CD14-positive monocyte (primary cell): ENCODE results near the gene RGS19. TPM values are rescaled to one million over a fixed set of nuclear protein-coding genes. Genes with fewer than 3 reads are reported as not detected.

Source experiments
- DNase-seq, 3 donors: peaks; one replicate each; pipeline ENCODE4 v3.0.0-alpha.2; 2011 to 2022
- H2AFZ ChIP-seq: 2 replicates; pipeline ENCODE4 v1.6.0; 2012; ENCODE audit warnings: mild to moderate bottlenecking, low read depth, low read length, inconsistent platforms; ENCODE audit not compliant: insufficient read depth, poor library complexity, severe bottlenecking
- H3K27ac ChIP-seq, 2 donors: 1 replicate in 1 of 2; 2 replicates in 1 of 2; pipeline ENCODE4 v1.5.1; 2012 to 2013; ENCODE audit warnings: low read length in 2 of 2, control low read depth in 1 of 2, inconsistent platforms in 1 of 2, low read depth in 1 of 2, mild to moderate bottlenecking in 1 of 2
- H3K27me3 ChIP-seq, 2 donors: one replicate each; pipeline versions ENCODE4 v1.6.0 to v1.6.1; 2011 to 2013; ENCODE audit warnings: low read length in 2 of 2; ENCODE audit not compliant: control insufficient read depth in 2 of 2, insufficient read depth in 2 of 2
- H3K36me3 ChIP-seq, 2 donors: replicated peaks in 1 of 2; 1 replicate in 1 of 2; 2 replicates in 1 of 2; pipeline versions ENCODE4 v1.5.1 to v1.6.1; 2012 to 2013; ENCODE audit warnings: low read length in 2 of 2, control low read depth in 1 of 2, inconsistent platforms in 1 of 2, mild to moderate bottlenecking in 1 of 2; ENCODE audit not compliant: insufficient read depth in 2 of 2, control insufficient read depth in 1 of 2
- H3K4me1 ChIP-seq, 2 donors: 1 replicate in 1 of 2; 2 replicates in 1 of 2; pipeline versions ENCODE4 v1.5.1 to v1.6.1; 2012 to 2013; ENCODE audit warnings: low read length in 2 of 2, control low read depth in 1 of 2, inconsistent platforms in 1 of 2, mild to moderate bottlenecking in 1 of 2, moderate library complexity in 1 of 2; ENCODE audit not compliant: insufficient read depth in 2 of 2, control insufficient read depth in 1 of 2
- H3K4me2 ChIP-seq: replicated peaks from 2 replicates; pipeline ENCODE3; 2012; ENCODE audit warnings: low read length, moderate library complexity, mild to moderate bottlenecking; ENCODE audit not compliant: poor library complexity, severe bottlenecking; ENCODE audit errors: extremely low read depth
- H3K4me3 ChIP-seq, 3 experiments: fragments of 200-600 bp in 1 of 3; sonication (generic) in 1 of 3; replicated peaks in 1 of 3; 1 replicate in 2 of 3; 2 replicates in 1 of 3; pipeline ENCODE4 v1.5.1; 2011 to 2013; ENCODE audit warnings: low read length in 3 of 3, mild to moderate bottlenecking in 3 of 3, control low read depth in 2 of 3, low read depth in 2 of 3, inconsistent platforms in 1 of 3, moderate library complexity in 1 of 3
- H3K79me2 ChIP-seq: 2 replicates; pipeline ENCODE4 v1.6.0; 2012; ENCODE audit warnings: mild to moderate bottlenecking, control low read depth, inconsistent platforms, low read length, moderate library complexity; ENCODE audit not compliant: insufficient read depth
- H3K9ac ChIP-seq: 2 replicates; pipeline ENCODE4 v1.6.0; 2017; ENCODE audit warnings: low read length, mild to moderate bottlenecking; ENCODE audit not compliant: insufficient read depth, poor library complexity, severe bottlenecking
- H3K9me3 ChIP-seq, 2 donors: replicated peaks in 1 of 2; 1 replicate in 1 of 2; 2 replicates in 1 of 2; pipeline versions ENCODE4 v1.5.1 to v1.6.1; 2012 to 2013; ENCODE audit warnings: low read length in 2 of 2, control low read depth in 1 of 2; ENCODE audit not compliant: control insufficient read depth in 1 of 2, insufficient read depth in 1 of 2
- H4K20me1 ChIP-seq: 2 replicates; pipeline ENCODE4 v1.6.0; 2012; ENCODE audit warnings: mild to moderate bottlenecking, low read length, control low read depth, moderate library complexity; ENCODE audit not compliant: insufficient read depth
- H3K27ac Mint-ChIP-seq, 7 donors: one replicate each; pipeline ENCODE4 v1.8.0; 2020; ENCODE audit warnings: mild to moderate bottlenecking in 7 of 7, mixed read lengths in 7 of 7, moderate library complexity in 6 of 7, inconsistent platforms in 2 of 7
- H3K27me3 Mint-ChIP-seq, 3 donors: one replicate each; pipeline ENCODE4 v1.8.0; 2021 to 2022; ENCODE audit warnings: low read depth in 3 of 3, mild to moderate bottlenecking in 3 of 3, mixed read lengths in 3 of 3, moderate library complexity in 3 of 3, inconsistent platforms in 1 of 3
- H3K36me3 Mint-ChIP-seq, 2 donors: one replicate each; pipeline ENCODE4 v1.8.0; 2020; ENCODE audit warnings: mixed read lengths in 2 of 2, inconsistent platforms in 1 of 2, mild to moderate bottlenecking in 1 of 2
- H3K4me1 Mint-ChIP-seq: one replicate; pipeline ENCODE4 v1.8.0; 2020; ENCODE audit warnings: mild to moderate bottlenecking, mixed read lengths
- H3K4me3 Mint-ChIP-seq, 2 donors: one replicate each; pipeline ENCODE4 v1.8.0; 2020; ENCODE audit warnings: mild to moderate bottlenecking in 2 of 2, mixed read lengths in 2 of 2, moderate library complexity in 1 of 2
- H3K9me3 Mint-ChIP-seq, 7 donors: one replicate each; pipeline ENCODE4 v1.8.0; 2020 to 2022; ENCODE audit warnings: mixed read lengths in 7 of 7, mild to moderate bottlenecking in 6 of 7, moderate library complexity in 6 of 7, inconsistent platforms in 2 of 7
- WGBS: methylation state at CpG from one replicate; pipeline ENCODE4 v1.1.5; 2013; ENCODE audit warnings: missing lambda C conversion rate; ENCODE audit not compliant: insufficient coverage; 5-methylcytosine and 5-hydroxymethylcytosine counted together
- intact Hi-C, 2 donors: fragments of 100-400 bp; cut with micrococcal nuclease; formaldehyde crosslinking; loops; one replicate each; pipeline versions ENCODE4 v1.15.0 to v1.15.1; 2023
- polyA plus RNA-seq, 3 donors: library from polyadenylated mRNA; depleted of rRNA in 1 of 3; unstranded in 2 of 3; stranded (reverse) in 1 of 3; fragments of 300-500 nt in 2 of 3; fragments of >200 nt in 1 of 3; fragmentation: Illumina TruSeq in 2 of 3; gene quantifications; 1 replicate in 2 of 3; 2 replicates in 1 of 3; pipeline ENCODE4 v1.2.3, GENCODE V29; 2012 to 2021
- TF ChIP-seq, protein P1 (sequence below): fragments of 200-600 bp; IDR thresholded peaks from one replicate; pipeline ENCODE4 v1.8.0; 2022; ENCODE audit warnings: antibody characterized with exemption, mild to moderate bottlenecking

The RGS19 gene
- polyA plus RNA-seq, 3 donors, result 235 to 280 (median 244) TPM

DNA sequence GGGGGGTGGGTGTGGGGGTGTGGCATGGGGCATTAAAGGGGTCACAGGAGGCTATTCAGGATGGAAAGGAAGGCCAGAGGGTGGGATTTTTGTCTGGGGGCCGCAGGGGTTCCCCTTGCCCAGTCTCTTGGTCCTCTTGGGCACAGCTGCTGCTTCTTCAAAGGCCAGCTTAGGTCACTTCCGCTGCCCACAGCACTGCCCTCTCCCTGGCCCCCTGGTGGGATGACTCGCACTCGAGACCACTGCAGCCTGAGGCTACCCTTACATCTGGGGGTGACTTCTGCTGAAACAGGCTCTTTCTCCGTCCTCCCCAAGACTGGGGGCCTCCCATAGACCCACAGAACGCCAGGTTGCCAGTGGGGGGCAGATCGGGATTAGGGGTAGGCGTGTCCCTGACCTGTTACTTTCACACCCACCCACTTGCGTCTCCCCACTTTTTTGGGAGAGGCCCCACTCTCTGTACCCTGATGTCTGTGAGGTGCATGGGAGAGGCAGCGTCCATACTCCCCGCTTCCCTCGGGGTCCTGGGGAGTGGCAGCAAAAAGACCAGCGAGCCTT, 3.6 kb upstream of the RGS19 start:
- H3K9me3 Mint-ChIP-seq, result peaks cover 6 to 12% (median 10%) of the 10 kb centered on the region in 7 donors
- peak overlapping the region; percentile 97 for H3K4me2 ChIP-seq
- peak overlapping the region; percentile 72 for H2AFZ ChIP-seq
- peak; percentile 27 to 57 (median 53) for DNase-seq
- H3K36me3 Mint-ChIP-seq, result peaks cover 6 to 9% of the 10 kb centered on the region in 2 donors
- H3K27ac Mint-ChIP-seq, result peak overlapping the region in 6 of 7 donors; percentile 30 to 76 (median 66)
- peaks cover 81% of the 10 kb centered on the region for H4K20me1 ChIP-seq
- WGBS, result 4% methylated on average over 8 of the region's 13 CpGs
- peak overlapping the region; percentile 34 to 94 (median 40) for H3K4me3 ChIP-seq
- peak overlapping the region; percentile 79 to 95 for H3K4me3 Mint-ChIP-seq
- H3K79me2 ChIP-seq, result peaks cover 42% of the 10 kb centered on the region
- intact Hi-C loops, result loop anchor here (5.0 kb wide), 2 partner anchors 39 to 169 kb away; no protein-coding TSS in a partner anchor
- peaks cover 38 to 48% of the 10 kb centered on the region in 2 donors for H3K4me1 ChIP-seq
- TF ChIP-seq, protein P1, sequence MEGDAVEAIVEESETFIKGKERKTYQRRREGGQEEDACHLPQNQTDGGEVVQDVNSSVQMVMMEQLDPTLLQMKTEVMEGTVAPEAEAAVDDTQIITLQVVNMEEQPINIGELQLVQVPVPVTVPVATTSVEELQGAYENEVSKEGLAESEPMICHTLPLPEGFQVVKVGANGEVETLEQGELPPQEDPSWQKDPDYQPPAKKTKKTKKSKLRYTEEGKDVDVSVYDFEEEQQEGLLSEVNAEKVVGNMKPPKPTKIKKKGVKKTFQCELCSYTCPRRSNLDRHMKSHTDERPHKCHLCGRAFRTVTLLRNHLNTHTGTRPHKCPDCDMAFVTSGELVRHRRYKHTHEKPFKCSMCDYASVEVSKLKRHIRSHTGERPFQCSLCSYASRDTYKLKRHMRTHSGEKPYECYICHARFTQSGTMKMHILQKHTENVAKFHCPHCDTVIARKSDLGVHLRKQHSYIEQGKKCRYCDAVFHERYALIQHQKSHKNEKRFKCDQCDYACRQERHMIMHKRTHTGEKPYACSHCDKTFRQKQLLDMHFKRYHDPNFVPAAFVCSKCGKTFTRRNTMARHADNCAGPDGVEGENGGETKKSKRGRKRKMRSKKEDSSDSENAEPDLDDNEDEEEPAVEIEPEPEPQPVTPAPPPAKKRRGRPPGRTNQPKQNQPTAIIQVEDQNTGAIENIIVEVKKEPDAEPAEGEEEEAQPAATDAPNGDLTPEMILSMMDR, result no peak
- peaks cover 9 to 20% of the 10 kb centered on the region in 2 donors for H3K27me3 ChIP-seq
- H3K9ac ChIP-seq, result peak overlapping the region; percentile 35
- H3K27ac ChIP-seq, result peak overlapping the region in 1 of 2 donors; percentile 40
- H3K9me3 ChIP-seq, result peaks cover 8 to 14% of the 10 kb centered on the region in 2 donors
- H3K4me1 Mint-ChIP-seq, result peaks cover 38% of the 10 kb centered on the region
- H3K27me3 Mint-ChIP-seq, result peaks cover 23 to 26% (median 24%) of the 10 kb centered on the region in 3 donors
- no peaks in the 10 kb centered on the region for H3K36me3 ChIP-seq

GRCh38 chr20:64082126-64082731, 2.9 kb upstream of the RGS19 start:
- Mint-ChIP-seq H3K4me1 (peaks cover 40% of the 10 kb centered on the region), H3K4me3 (peak overlapping the region; percentile 79 to 95), H3K36me3 (peaks cover 6 to 11% of the 10 kb centered on the region in 2 donors), H3K9me3 (peaks cover 6 to 9% (median 8%) of the 10 kb centered on the region in 7 donors), H3K27me3 (peaks cover 23 to 26% (median 24%) of the 10 kb centered on the region in 3 donors), H3K27ac (peak overlapping the region in 6 of 7 donors; percentile 11 to 76 (median 70))
- H3K4me1 ChIP-seq, result peaks cover 38 to 55% of the 10 kb centered on the region in 2 donors
- peak overlapping the region; percentile 35 for H3K9ac ChIP-seq
- peaks cover 9 to 20% of the 10 kb centered on the region in 2 donors for H3K27me3 ChIP-seq
- no peak for DNase-seq
- H3K36me3 ChIP-seq, result no peaks in the 10 kb centered on the region
- H2AFZ ChIP-seq, result peak overlapping the region; percentile 72
- H4K20me1 ChIP-seq, result peaks cover 83% of the 10 kb centered on the region
- H3K4me3 ChIP-seq, result peak overlapping the region; percentile 7 to 94 (median 40)
- intact Hi-C loops, result loop anchor here (5.0 kb wide), 2 partner anchors 40 to 170 kb away; no protein-coding TSS in a partner anchor
- H3K27ac ChIP-seq, result peak overlapping the region in 1 of 2 donors; percentile 40
- TF ChIP-seq, protein P1, result no peak
- peaks cover 49% of the 10 kb centered on the region for H3K79me2 ChIP-seq
- WGBS, result under 1% methylated on average over 13 of the region's 13 CpGs
- H3K4me2 ChIP-seq, result peak overlapping the region; percentile 97
- H3K9me3 ChIP-seq, result peaks cover 8 to 9% of the 10 kb centered on the region in 2 donors
